ENCODE data around the gene RBCK1. TPM values are rescaled to one million over a fixed set of nuclear protein-coding genes. Genes with fewer than 3 reads are reported as not detected.
A peak's percentile ranks its signal among the peaks of the same experiment; 100 is the strongest.

RBCK1 gene
- total and polyA plus RNA-seq, 9 of the 15 experiments (the other 6 are each of a cell fraction or from before 2014, with no cell fraction given) = 5.9 to 59.3 (median 26.5) TPM

- Histone ChIP-seq H3K4me1 (replicated peaks in 1 of 2; ENCODE audit: control insufficient read depth in 2 of 2, insufficient read depth in 2 of 2, low read length in 2 of 2) (peaks cover 31 to 35% of the 10 kb centered on the region in 2 experiments; a peak in 4 of 5 replicates), H3K4me3 (no peak overlapping the region), H3K9me1 (ENCODE audit: control insufficient read depth, insufficient read depth, low read length) (no peaks in the 10 kb centered on the region), H3K36me3 (ENCODE audit: control insufficient read depth, insufficient read depth, low read length) (no peaks in the 10 kb centered on the region), H2AFZ (ENCODE audit: low read depth, low read length) (0 out of 2 replicates have a peak overlapping the region, but pooled peaks have one; percentile 49), H3K27ac (ENCODE audit: extremely low read depth, low read depth, low read length) (peak overlapping the region; percentile 70), H3K79me2 (ENCODE audit: control insufficient read depth, insufficient read depth, low read length) (no peaks in the 10 kb centered on the region), H3K9me3 (replicated peaks; ENCODE audit: control insufficient read depth, insufficient read depth, low read depth, low read length) (no peaks in the 10 kb centered on the region), H3K9ac (ENCODE audit: insufficient read depth in 1 of 2, low read depth in 2 of 2, low read length in 2 of 2) (peak overlapping the region in 1 of 2 experiments; percentile 41; a peak in 2 of 4 replicates), H4K20me1 (replicated peaks; ENCODE audit: control insufficient read depth, insufficient read depth, low read length) (no peaks in the 10 kb centered on the region), H3K4me2 (ENCODE audit: insufficient read depth, low read length) (peak overlapping the region; percentile 26; the same call in 1 of the 2 replicates), H3K27me3 (ENCODE audit: control insufficient read depth in 2 of 2, insufficient read depth in 2 of 2, low read length in 2 of 2) (no peaks in the 10 kb centered on the region)
- POLR2A ChIA-PET = interaction anchor here (0.6 to 3.3 kb wide), 13 partner anchors 8 to 169 kb away, joined by 3 to 23 read pairs (median 5); partner anchors contain the start of genes NRSN2 and TRIB3
- no TSS peak for BruUV-seq (replicated peaks)
- ATAC-seq (peak; percentile 61), FAIRE-seq (no peak), DNase-seq (ENCODE audit: extremely low read depth in 1 of 4, low spot score in 3 of 4) (peak in 3 of 4 experiments; percentile 30 to 69 (median 51))
- CTCF ChIA-PET (ENCODE audit: low intra/inter-chr PET ratio) = no interaction called here
- WGBS (ENCODE audit: insufficient coverage, low coverage, missing lambda C conversion rate) = 46% methylated on average over 13 of the region's 13 CpGs
- in situ Hi-C loops (cut with MboI) (no loop called here), intact Hi-C loops (cut with micrococcal nuclease) (no loop called here)
- TF ChIP-seq ZEB2 (IDR thresholded peaks at IDR 0.05) = peak; percentile 87
- no peak for TF ChIP-seq ZBTB8A (IDR thresholded peaks at IDR 0.05; ENCODE audit: partially characterized antibody)
- TF ChIP-seq HDAC8 (tag; IDR thresholded peaks at IDR 0.05) = peak; percentile 86
- 0 out of 2 replicates have a peak, but pooled peaks have one; percentile 36 for TF ChIP-seq ELF4 (CRISPR knock-in tag; IDR thresholded peaks at IDR 0.05)
- TF ChIP-seq NFXL1 (CRISPR knock-in tag; IDR thresholded peaks at IDR 0.05) = 0 out of 2 replicates have a peak, but pooled peaks have one; percentile 68
- peak; percentile 66; the same call in 1 of the 2 replicates for TF ChIP-seq ATF7 (IDR thresholded peaks at IDR 0.05)
- no peak for TF ChIP-seq KDM4B (IDR thresholded peaks at IDR 0.05; ENCODE audit: borderline replicate concordance in 2 of 2, low read depth in 1 of 2)
- TF ChIP-seq POLR2B (IDR thresholded peaks at IDR 0.05; ENCODE audit: low read depth, partially characterized antibody) = peak; percentile 17
- TF ChIP-seq HBP1 (CRISPR knock-in tag; IDR thresholded peaks at IDR 0.05) = peak; percentile 94
- no peak for TF ChIP-seq E2F5 (CRISPR knock-in tag; IDR thresholded peaks at IDR 0.05)
- peak; percentile 79 for TF ChIP-seq IRF9 (tag; IDR thresholded peaks at IDR 0.05)
- TF ChIP-seq FOXK2 (conservative IDR thresholded peaks at IDR 0.05 in 1 of 2, IDR thresholded peaks at IDR 0.05 in 1 of 2; ENCODE audit: low read depth in 2 of 2) = peak in 1 of 2 experiments; percentile 64; a peak in 2 of 4 replicates
- no peak for TF ChIP-seq NR2C1 (IDR thresholded peaks at IDR 0.05)
- TF ChIP-seq NR2C1 (tag; IDR thresholded peaks at IDR 0.05) = peak; percentile 85
- TF ChIP-seq ZNF143 (CRISPR knock-in tag; IDR thresholded peaks at IDR 0.05) = no peak
- TF ChIP-seq HOMEZ (CRISPR knock-in tag; IDR thresholded peaks at IDR 0.05) = 0 out of 2 replicates have a peak, but pooled peaks have one; percentile 32
Measured at GRCh38 chr20:362271-363254, 45.5 kb upstream of the RBCK1 start.
